B cell (primary cell): ENCODE data around the gene TPP2.

ENCODE experiments used
- CTCF ChIP-seq: fragments of 200-600 bp; IDR thresholded peaks from one replicate; pipeline ENCODE4 v1.8.0; 2022; ENCODE audit warnings: antibody characterized with exemption, mild to moderate bottlenecking
- EZH2 ChIP-seq: IDR thresholded peaks from 2 replicates; pipeline ENCODE4 v1.6.1; 2012; ENCODE audit warnings: borderline replicate concordance, low read depth, mild to moderate bottlenecking, moderate library complexity, low read length; ENCODE audit not compliant: insufficient read depth, poor library complexity, severe bottlenecking

- TF ChIP-seq CTCF, result no peak
- no peak for TF ChIP-seq EZH2
These were observed 13.6 kb downstream of the TPP2 start for GRCh38 chr13:102610296-102610895.
